Tibial nerve (tissue), 4 donors: Measurements from ENCODE around the gene RPL13.

Source experiments
- EP300 ChIP-seq, 2 donors: sonication (generic); formaldehyde crosslinking; IDR thresholded peaks; one replicate each; pipeline ENCODE4 v1.6.1; 2017; ENCODE audit warnings: antibody characterized with exemption in 2 of 2, mild to moderate bottlenecking in 1 of 2
- POLR2A ChIP-seq, 2 donors: fragments of 450-650 bp; IDR thresholded peaks; one replicate each; pipeline ENCODE4 v1.6.1; 2017; ENCODE audit warnings: antibody characterized with exemption in 2 of 2, mild to moderate bottlenecking in 2 of 2, moderate library complexity in 2 of 2
- TF ChIP-seq, protein P1 (sequence below), 5 experiments: fragments of 200-600 bp in 3 of 5; fragments of 450-650 bp in 2 of 5; sonication (generic) in 3 of 5; IDR thresholded peaks; one replicate each; pipeline ENCODE4 v1.5.1; 2016 to 2019; ENCODE audit warnings: antibody characterized with exemption in 5 of 5, mild to moderate bottlenecking in 3 of 5, moderate library complexity in 2 of 5

- TF ChIP-seq, protein P1, sequence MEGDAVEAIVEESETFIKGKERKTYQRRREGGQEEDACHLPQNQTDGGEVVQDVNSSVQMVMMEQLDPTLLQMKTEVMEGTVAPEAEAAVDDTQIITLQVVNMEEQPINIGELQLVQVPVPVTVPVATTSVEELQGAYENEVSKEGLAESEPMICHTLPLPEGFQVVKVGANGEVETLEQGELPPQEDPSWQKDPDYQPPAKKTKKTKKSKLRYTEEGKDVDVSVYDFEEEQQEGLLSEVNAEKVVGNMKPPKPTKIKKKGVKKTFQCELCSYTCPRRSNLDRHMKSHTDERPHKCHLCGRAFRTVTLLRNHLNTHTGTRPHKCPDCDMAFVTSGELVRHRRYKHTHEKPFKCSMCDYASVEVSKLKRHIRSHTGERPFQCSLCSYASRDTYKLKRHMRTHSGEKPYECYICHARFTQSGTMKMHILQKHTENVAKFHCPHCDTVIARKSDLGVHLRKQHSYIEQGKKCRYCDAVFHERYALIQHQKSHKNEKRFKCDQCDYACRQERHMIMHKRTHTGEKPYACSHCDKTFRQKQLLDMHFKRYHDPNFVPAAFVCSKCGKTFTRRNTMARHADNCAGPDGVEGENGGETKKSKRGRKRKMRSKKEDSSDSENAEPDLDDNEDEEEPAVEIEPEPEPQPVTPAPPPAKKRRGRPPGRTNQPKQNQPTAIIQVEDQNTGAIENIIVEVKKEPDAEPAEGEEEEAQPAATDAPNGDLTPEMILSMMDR (IDR thresholded peaks at IDR 0.05) = no peak
- TF ChIP-seq POLR2A (IDR thresholded peaks at IDR 0.05) (no peak), EP300 (IDR thresholded peaks at IDR 0.05) (no peak)
Measured at GRCh38 chr16:89511374-89511773, 49.1 kb upstream of the RPL13 start.
